NCI-H1694 (cell line): ENCODE measurements around the gene ARSA.
A peak's percentile ranks its signal among the peaks of the same experiment; 100 is the strongest.
"Not testable (repeated sequence)": the region's sequence is repeated elsewhere in the genome, so short reads cannot be mapped to it uniquely, and the experiment has no call there.

Experiments
- DNase-seq: peaks from one replicate; lab custom pipeline; 2025; lab: John Stamatoyannopoulos, UW

ARSA gene

DNA sequence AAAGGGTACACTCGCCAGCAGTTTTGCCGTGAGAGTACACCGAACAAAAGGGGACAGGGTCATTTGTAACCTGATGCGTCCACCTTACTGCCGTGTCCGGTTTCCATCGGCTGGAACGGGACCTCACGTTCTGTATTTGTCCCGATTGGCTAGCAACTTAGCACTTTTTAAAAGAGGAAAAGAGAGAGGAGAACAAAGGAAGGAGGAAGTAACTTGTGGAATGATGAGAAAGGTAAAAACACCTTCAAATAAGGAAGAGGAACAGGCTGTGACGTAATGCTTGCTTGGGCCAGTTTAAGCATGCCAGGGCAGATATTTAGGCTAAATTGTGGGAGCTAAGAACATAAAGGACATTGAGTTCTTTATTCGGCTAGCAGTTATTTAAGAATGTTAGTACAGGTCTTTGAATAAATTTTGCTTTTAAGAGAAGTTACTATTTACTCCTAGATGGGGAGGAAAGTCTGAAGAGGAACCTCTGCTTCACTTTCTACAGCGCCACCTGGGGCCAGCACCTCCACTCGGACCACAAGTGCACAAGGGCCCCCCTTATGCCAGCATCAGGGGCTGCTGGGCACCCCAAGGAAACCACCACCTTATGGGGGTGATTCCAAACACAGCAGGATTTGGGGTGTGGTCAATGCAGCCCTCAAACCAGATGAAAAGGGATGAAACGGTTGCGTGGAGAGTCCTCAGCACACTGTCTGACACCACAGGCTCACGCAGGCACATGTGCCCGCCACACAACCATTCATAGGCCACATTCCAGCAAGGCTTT is 5.8 kb downstream of the ARSA start:
- no peak for DNase-seq

DNA sequence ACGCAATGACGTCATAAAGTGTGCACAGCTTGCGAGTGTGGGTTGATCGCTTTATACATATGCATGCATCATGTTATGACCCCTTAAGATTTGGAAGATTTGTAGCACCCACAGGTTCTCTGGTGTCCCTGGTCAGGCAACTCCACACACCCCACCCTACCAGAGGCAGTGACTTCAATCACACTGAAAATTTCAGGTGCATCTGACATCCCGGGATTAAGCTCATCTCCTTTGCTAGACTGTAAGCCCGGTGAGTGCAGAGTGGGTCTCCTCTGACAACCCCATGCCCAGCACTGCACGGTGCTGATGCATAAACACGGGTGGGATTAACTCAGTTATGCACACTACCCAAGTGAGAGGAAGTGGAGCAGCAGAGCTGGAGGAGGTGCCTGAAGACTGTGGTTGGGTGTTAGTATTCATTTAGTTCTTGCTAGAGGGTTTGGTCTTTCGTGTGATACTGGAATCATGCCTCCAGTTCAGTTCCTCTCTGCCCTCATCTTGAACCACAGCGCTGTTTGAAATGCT is 6.5 kb downstream of the ARSA start:
- DNase-seq = no peak

GRCh38 chr22:50620593-50621355 is 7.2 kb downstream of the ARSA start:
- DNase-seq = no peak

- not testable (repeated sequence) for DNase-seq
Measured at GRCh38 chr22:50614296-50614695, 13.7 kb downstream of the ARSA start.

GRCh38 chr22:50613291-50613981 is 14.5 kb downstream of the ARSA start:
- DNase-seq = peak; percentile 19

DNA sequence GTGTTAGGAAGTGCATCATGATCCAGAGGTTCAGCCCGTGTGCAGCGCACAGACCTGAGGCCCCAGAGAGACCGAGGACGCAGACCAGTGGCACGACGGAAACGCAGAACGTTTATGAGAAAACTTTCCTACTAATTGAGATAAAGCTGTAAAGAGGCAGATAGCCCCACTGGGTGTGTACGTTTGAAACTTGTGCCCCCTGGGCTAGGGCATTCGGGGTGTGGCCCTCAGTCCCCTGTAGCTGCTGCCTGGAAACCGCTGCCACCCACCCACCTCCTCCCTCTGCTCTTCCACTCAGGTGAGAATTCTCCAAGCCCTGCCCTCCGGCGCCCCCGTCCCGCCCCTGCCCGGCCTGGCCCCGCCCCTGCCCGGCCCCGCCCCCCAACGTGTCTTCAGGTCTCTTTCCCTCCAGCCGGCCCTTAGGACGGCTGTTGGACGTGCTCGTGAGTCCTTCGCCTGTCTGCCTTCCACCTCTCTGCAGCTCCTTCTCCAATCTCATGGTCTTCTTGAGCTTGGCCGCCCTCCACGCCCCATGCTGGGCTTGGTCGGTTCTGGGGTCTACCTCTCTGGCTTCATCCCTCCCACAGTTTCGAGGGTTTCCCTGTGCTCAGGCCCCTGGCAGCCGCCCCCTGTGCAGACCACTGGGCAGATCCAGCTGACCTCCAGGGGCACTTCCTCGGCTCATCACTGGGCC is 15.3 kb downstream of the ARSA start:
- DNase-seq = no peak

DNA sequence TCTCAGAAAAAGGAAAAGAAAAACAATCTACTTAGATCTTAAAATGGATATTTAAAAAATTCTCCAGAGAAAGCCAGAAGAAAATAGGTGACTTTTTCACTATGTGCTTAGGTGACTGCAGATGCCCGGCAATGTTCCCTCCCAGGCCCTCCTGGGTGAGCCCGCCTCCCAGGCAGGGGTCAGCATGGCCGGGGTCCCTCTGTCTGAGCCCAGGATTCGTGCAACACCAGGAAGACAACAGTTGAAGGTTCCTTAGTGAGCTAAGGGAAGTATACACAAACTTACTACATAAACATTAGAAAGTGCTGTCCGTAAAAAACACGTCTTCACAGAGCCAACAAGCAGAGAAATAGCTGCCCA is 15.8 kb downstream of the ARSA start:
- DNase-seq = no peak

DNA sequence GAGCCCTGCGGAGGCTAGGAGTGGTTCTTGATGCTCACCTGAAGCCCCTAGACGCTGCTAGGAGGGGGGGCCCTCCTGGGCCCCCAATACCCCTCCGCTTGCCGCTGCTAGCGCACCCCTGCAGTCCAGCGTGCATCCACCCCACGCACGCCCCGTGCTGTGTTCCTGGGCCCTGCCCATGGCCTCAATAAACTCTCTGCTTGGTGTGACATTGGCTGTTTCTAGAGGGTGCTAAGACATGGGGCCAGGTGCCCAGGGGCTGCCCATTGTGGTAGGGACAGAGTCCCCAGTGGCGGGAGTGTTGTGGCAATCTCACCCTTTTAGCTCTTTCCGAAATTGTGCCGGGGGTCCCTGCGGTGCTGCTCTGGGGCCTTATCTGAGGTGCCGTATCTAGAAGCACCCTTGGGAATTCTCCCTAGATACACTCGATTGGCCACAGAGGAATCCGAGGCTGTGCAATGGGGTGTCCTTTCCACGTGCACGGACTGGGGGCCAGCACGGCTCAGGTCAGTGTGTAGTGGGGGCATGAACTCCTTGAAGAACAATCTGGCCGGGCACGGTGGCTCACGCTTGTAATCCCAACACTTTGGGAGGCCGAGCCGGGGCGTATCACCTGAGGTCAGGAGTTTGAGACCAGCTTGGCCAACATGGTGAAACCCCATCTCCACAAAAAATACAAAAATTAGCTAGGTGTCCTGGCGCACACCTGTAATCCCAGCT is 16.5 kb downstream of the ARSA start:
- DNase-seq = no peak

DNA sequence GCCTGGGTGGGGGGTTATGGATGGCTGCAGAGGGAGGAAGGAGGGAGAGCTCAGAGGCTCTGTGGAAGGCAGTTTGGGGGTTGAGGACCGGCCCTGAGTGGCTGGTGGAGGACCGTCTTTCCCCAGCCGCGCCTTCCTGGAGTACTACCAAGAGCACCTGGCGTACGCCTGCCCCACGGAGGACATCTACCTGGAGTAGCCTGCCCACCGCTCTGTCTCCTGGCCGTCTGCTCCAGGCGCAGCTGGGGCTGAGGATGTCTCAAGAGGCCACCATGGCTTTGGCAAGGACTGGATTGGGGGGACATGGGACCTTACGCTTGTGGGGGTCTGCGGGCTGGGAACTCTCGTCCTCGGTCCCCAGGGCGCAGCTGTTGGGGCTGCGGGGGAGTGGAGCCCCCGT is 17.4 kb downstream of the ARSA start:
- DNase-seq = no peak

DNA sequence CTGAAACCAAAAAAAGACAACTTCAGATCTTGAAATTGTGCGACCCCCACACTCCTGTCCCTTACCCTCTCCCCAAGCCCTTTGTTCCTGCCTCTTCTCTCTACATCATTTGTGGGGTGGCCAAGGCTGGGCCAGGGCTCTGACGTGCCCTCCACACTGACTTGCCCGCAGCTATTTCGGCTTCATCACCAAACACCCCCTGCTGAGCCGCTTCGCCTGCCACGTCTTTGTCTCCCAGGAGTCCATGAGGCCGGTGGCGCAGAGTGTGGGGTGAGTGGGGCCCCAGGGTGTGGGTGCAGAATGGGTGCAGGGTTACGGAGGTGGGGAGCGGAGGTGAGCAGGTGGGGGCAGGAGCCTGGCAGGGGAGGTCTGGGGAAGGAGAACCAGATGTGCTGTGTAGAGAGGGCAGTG is 17.9 kb downstream of the ARSA start:
- DNase-seq = no peak

DNA sequence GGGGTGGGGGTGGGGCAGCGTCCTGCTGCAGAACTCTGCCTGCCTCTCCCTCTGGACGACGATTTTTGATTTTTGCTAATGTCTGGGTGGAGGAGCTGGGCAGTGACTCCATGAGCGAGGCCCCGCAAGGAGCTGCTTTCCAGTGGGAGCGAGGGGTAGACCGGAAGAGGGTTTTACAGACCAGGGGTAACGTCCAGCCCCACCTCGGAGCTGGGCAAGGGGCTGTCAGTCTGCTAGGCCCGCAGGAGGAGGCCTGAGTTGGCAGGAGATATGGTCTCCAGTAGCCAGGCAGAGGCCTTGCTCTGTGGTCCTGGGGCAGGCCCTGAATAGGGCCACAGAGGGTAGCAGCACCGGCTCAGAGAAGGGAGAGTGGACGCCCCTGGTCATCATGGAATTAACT is 18.4 kb downstream of the ARSA start:
- no peak for DNase-seq

GRCh38 chr22:50608996-50609395 is 19.0 kb downstream of the ARSA start:
- DNase-seq = no peak

DNA sequence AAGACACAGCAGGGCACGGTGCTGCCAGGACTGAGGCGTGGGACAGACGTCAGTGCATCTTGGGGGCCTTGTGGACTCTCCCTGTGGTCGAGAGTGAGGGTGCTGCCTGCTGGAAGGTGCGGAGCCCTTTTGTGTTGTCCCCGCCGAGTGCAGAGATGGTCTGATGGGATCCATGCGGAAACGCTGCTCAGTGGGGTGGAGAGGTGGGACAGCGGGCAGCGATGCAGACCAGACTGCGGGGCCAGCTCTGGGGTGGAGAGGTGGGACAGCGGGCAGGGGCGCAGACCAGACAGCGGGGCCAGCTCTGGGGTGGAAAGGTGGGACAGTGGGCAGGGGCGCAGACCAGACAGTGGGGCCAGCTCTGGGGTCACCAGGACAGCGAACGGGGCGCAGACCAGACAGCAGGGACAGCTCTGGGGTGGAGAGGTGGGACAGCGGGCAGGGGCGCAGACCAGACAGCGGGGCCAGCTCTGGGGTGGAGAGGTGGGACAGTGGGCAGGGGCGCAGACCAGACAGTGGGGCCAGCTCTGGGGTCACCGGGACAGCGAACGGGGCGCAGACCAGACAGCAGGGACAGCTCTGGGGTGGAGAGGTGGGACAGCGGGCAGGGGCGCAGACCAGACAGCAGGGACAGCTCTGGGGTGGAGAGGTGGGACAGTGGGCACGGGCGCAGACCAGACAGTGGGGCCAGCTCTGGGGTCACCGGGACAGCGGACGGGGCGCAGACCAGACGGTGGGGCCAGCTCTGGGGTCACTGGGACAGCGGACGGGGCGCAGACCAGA is 19.7 kb downstream of the ARSA start:
- DNase-seq = not testable (repeated sequence)

- DNase-seq = no peak
Measured at GRCh38 chr22:50607659-50608020, 20.3 kb downstream of the ARSA start.

- no peak for DNase-seq
Measured at GRCh38 chr22:50606946-50607658, 20.9 kb downstream of the ARSA start.

- no peak for DNase-seq
Measured at GRCh38 chr22:50606165-50606945, 21.6 kb downstream of the ARSA start.

- no peak for DNase-seq
Measured at GRCh38 chr22:50605613-50606074, 22.3 kb downstream of the ARSA start.

DNA sequence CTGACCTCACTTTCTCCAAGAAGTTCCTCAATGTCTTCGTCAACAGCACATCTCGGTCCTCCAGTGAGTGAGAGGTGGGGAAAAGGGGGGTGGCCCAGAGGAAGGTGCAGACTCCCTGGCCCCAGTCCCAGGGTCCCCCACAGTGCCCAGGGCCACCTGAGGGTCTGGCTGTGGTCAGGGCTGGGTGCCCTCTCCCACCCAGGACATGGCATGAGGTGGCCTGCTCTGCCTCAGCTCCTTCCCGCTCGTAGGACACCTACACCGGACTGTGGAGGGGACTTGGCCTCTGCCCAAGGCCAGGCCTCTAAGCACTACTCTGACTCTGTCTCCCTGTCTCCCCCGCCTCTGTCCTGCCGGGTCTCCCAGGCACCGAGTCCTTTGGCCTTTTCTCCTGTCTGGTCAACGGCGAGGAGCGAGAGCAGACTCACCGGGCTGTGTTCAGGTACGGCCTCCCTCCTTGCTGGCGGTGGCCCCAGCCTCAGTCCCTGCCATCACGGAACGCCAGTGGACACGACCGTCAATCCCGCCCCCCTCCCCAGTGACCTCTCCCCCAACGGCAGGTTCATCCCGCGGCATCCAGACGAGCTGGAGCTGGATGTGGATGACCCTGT is 22.8 kb downstream of the ARSA start:
- no peak for DNase-seq
